Adipocyte (in vitro differentiated cells): Measurements from ENCODE around the gene CLTCL1.

ENCODE experiments used
- DNase-seq: peaks from one replicate; pipeline ENCODE4 v3.0.0-alpha.2; 2015; ENCODE audit warnings: low read depth
- H3K27me3 ChIP-seq: replicated peaks from 2 replicates; pipeline ENCODE4 v1.7.0; 2013; ENCODE audit warnings: mild to moderate bottlenecking, low read length, moderate library complexity; ENCODE audit not compliant: control insufficient read depth, insufficient read depth
- H3K36me3 ChIP-seq: 2 replicates; pipeline ENCODE4 v1.7.0; 2013; ENCODE audit warnings: low read length, mild to moderate bottlenecking, moderate library complexity; ENCODE audit not compliant: control insufficient read depth, insufficient read depth, severe bottlenecking
- H3K4me1 ChIP-seq: 2 replicates; pipeline ENCODE4 v1.7.0; 2013; ENCODE audit warnings: mild to moderate bottlenecking, low read length, moderate library complexity; ENCODE audit not compliant: control insufficient read depth, insufficient read depth
- H3K4me3 ChIP-seq: 2 replicates; pipeline ENCODE4 v1.7.0; 2013; ENCODE audit warnings: mild to moderate bottlenecking, low read length, moderate library complexity
- H3K9ac ChIP-seq: 2 replicates; pipeline ENCODE4 v1.7.0; 2013; ENCODE audit warnings: mild to moderate bottlenecking, low read length, moderate library complexity
- H3K9me3 ChIP-seq: 2 replicates; pipeline ENCODE4 v1.7.0; 2013; ENCODE audit warnings: mild to moderate bottlenecking, low read length, moderate library complexity; ENCODE audit not compliant: control insufficient read depth

CLTCL1 gene

GRCh38 chr22:19216579-19216978 is 74.9 kb downstream of the CLTCL1 start:
- H3K4me1 ChIP-seq, result peaks cover 13% of the 10 kb centered on the region
- no peak overlapping the region for H3K9ac ChIP-seq
- peaks cover 55% of the 10 kb centered on the region for H3K36me3 ChIP-seq
- H3K4me3 ChIP-seq, result no peak overlapping the region
- no peak for DNase-seq
- no peaks in the 10 kb centered on the region for H3K27me3 ChIP-seq
- no peaks in the 10 kb centered on the region for H3K9me3 ChIP-seq

GRCh38 chr22:19215360-19215759 is 76.2 kb downstream of the CLTCL1 start:
- H3K9me3 ChIP-seq, result peaks cover 2% of the 10 kb centered on the region
- peaks cover 13% of the 10 kb centered on the region for H3K4me1 ChIP-seq
- no peak overlapping the region for H3K4me3 ChIP-seq
- H3K9ac ChIP-seq, result no peak overlapping the region
- H3K36me3 ChIP-seq, result peaks cover 52% of the 10 kb centered on the region
- DNase-seq, result no peak
- no peaks in the 10 kb centered on the region for H3K27me3 ChIP-seq

GRCh38 chr22:19214078-19214473 is 77.4 kb downstream of the CLTCL1 start:
- H3K36me3 ChIP-seq, result peaks cover 55% of the 10 kb centered on the region
- no peak overlapping the region for H3K9ac ChIP-seq
- peaks cover 2% of the 10 kb centered on the region for H3K9me3 ChIP-seq
- H3K4me3 ChIP-seq, result no peak overlapping the region
- H3K27me3 ChIP-seq, result no peaks in the 10 kb centered on the region
- peaks cover 13% of the 10 kb centered on the region for H3K4me1 ChIP-seq
- no peak for DNase-seq

DNA sequence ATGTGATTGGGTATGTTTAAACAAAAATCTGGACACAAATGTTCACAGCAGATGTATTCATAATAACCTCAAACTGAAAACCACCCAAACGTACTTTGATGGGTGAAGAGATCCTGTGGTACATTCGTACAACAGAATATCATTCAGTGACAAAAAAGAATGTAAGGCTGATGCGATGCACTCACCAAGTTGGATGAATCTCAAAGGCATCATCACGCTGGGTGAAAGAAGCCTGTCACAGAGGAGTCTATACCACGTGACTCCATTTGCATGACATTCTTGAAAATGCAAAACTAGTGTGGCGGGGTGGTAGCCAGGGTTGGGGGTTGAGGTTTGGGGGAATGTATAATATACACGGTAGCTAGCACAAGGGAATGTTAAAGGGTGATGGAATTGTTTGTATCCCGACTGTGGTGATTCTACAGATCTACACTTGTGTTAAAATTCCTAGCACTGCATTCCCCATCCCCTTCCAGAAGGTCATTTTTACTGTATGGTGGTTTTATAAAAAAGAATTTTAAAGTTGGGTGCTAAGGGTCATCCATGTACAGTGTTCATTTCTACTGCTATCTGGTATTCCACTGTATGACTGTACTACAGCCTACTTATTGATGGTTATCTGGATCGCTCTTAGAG is 78.0 kb downstream of the CLTCL1 start:
- Histone ChIP-seq H3K27me3 (no peaks in the 10 kb centered on the region), H3K9me3 (peaks cover 2% of the 10 kb centered on the region), H3K36me3 (peaks cover 60% of the 10 kb centered on the region), H3K9ac (no peak overlapping the region), H3K4me3 (no peak overlapping the region), H3K4me1 (peaks cover 9% of the 10 kb centered on the region)
- no peak for DNase-seq

DNA sequence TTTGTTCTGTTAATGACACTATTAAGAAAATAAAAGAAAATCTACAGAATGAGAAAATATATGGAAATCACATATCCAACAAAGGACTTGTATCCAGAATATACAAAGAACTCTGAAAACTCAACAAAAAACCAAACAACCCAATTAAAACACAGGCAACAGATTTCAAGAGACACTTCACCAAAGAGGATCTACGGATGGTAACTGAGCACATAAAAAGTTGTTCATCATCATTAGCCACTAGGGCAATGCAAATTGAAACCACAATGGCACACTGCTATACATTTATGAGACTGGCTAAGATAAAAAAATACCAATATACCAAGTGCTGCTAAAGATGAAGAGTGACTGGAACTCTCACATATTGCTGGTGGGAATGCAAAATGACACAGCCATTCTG is 78.5 kb downstream of the CLTCL1 start:
- Histone ChIP-seq H3K4me1 (peaks cover 3% of the 10 kb centered on the region), H3K27me3 (no peaks in the 10 kb centered on the region), H3K36me3 (peaks cover 65% of the 10 kb centered on the region), H3K9me3 (peaks cover 2% of the 10 kb centered on the region), H3K4me3 (no peak overlapping the region), H3K9ac (no peak overlapping the region)
- DNase-seq, result no peak

DNA sequence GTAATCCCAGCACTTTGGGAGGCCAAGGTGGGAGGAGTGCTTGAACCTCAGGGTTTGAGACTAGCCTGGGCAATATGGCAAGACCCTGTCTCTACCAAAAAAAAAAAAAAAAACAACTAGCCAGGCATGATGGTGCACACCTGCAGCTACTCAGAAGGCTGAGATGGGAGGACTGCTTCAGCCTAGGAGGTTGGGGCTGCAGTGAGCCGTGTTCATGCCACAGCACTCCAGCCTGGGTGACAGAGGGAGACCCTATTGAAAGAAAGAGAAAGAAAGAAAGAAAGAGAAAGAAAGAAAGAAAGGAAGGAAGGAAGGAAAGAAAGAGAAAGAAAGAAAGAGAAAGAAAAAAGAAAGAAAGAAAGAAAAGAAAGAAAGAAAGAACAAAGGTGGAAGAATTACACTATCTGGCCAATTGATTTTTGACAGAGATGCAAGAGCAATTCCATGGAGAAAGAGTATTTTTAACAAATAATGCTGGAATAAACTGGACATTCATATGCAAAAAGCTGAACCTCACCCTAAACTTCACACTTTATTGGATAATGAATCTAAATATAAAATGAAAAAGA is 79.1 kb downstream of the CLTCL1 start:
- Histone ChIP-seq H3K4me1 (no peaks in the 10 kb centered on the region), H3K9ac (no peak overlapping the region), H3K9me3 (peaks cover 2% of the 10 kb centered on the region), H3K27me3 (no peaks in the 10 kb centered on the region), H3K36me3 (peaks cover 71% of the 10 kb centered on the region), H3K4me3 (no peak overlapping the region)
- no peak for DNase-seq

- Histone ChIP-seq H3K9ac (no peak overlapping the region), H3K4me3 (no peak overlapping the region), H3K27me3 (no peaks in the 10 kb centered on the region), H3K9me3 (peaks cover 2% of the 10 kb centered on the region), H3K36me3 (peaks cover 64% of the 10 kb centered on the region), H3K4me1 (no peaks in the 10 kb centered on the region)
- DNase-seq, result no peak
These were observed 81.3 kb downstream of the CLTCL1 start for GRCh38 chr22:19210188-19210587.

DNA sequence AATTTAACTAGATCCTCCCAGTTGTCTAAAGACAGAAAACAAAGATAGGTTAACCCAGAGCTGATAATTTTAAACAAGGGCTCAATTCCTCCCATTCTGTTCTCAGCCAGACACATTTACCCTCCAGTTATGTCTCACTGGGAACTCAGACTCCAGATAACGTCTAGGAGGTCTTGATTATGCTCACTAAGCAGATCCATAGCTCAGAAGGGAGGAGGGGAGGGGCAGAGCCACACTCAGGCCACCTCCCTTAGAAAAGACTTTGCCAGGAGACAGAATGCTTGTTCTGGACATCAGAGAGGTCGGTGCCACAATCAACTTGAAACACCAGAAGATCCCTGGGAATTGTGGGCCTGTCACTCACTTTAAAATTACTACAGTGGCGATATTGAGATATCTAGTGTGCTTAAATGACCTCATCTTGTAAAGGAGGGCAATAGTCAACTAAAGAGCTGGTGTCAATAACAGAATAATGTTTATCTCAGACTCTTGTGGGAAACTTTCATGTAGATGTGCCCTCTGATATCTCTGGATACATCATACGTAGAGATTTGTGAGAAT is 83.2 kb downstream of the CLTCL1 start:
- Histone ChIP-seq H3K36me3 (peaks cover 53% of the 10 kb centered on the region), H3K4me1 (peaks cover 3% of the 10 kb centered on the region), H3K9me3 (peaks cover 2% of the 10 kb centered on the region), H3K9ac (no peak overlapping the region), H3K4me3 (no peak overlapping the region), H3K27me3 (no peaks in the 10 kb centered on the region)
- no peak for DNase-seq

- DNase-seq, result no peak
- Histone ChIP-seq H3K9ac (no peak overlapping the region), H3K4me1 (peaks cover 3% of the 10 kb centered on the region), H3K27me3 (no peaks in the 10 kb centered on the region), H3K9me3 (peaks cover 2% of the 10 kb centered on the region), H3K4me3 (no peak overlapping the region), H3K36me3 (peaks cover 48% of the 10 kb centered on the region)
These were observed 83.6 kb downstream of the CLTCL1 start for GRCh38 chr22:19207884-19208283.

- Histone ChIP-seq H3K4me1 (peaks cover 3% of the 10 kb centered on the region), H3K4me3 (no peak overlapping the region), H3K9me3 (peaks cover 2% of the 10 kb centered on the region), H3K9ac (no peak overlapping the region), H3K27me3 (no peaks in the 10 kb centered on the region), H3K36me3 (peaks cover 48% of the 10 kb centered on the region)
- DNase-seq, result no peak
These were observed 84.1 kb downstream of the CLTCL1 start for GRCh38 chr22:19207401-19207808.

- Histone ChIP-seq H3K36me3 (peaks cover 56% of the 10 kb centered on the region), H3K4me3 (no peak overlapping the region), H3K4me1 (peaks cover 3% of the 10 kb centered on the region), H3K9me3 (peaks cover 2% of the 10 kb centered on the region), H3K27me3 (no peaks in the 10 kb centered on the region), H3K9ac (no peak overlapping the region)
- DNase-seq, result no peak
These were observed 85.2 kb downstream of the CLTCL1 start for GRCh38 chr22:19206287-19206686.
